ENCODE results near the gene CUL9. TPM values are rescaled to one million over a fixed set of nuclear protein-coding genes. Genes with fewer than 3 reads are reported as not detected.

CUL9 gene
- total and polyA plus RNA-seq, 5 experiments from 2014 or later = 6.8 to 110 (median 10.4) TPM

- H3K27me3 Mint-ChIP-seq = no peaks in the 10 kb centered on the region
- H3K9me3 Mint-ChIP-seq = no peaks in the 10 kb centered on the region
- H3K36me3 Mint-ChIP-seq = peaks cover 0 to 30% (median 13%) of the 10 kb centered on the region in 3 donors
- POLR2A ChIA-PET = interaction anchor here (0.6 to 5.0 kb wide), 5 partner anchors 9 to 292 kb away, joined by 3 to 33 read pairs (median 3); partner anchors contain the start of genes CUL9 and SRF
- H3K27ac Mint-ChIP-seq = peak overlapping the region; percentile 89 to 100 (median 100)
- H3K4me3 Mint-ChIP-seq = peak overlapping the region in 1 of 10 donors; percentile 65
- ATAC-seq (no peak), DNase-seq (no peak)
- peaks cover 26 to 53% (median 48%) of the 10 kb centered on the region in 4 donors for H3K4me1 Mint-ChIP-seq
Measured at GRCh38 chr6:43222418-43223059, 40.5 kb downstream of the CUL9 start.

- no peak for ATAC-seq
- H3K4me1 Mint-ChIP-seq = peaks cover 26 to 59% (median 54%) of the 10 kb centered on the region in 4 donors
- H3K4me3 Mint-ChIP-seq = peak overlapping the region in 1 of 10 donors; percentile 65
- H3K9me3 Mint-ChIP-seq = no peaks in the 10 kb centered on the region
- DNase-seq = no peak
- H3K27me3 Mint-ChIP-seq = no peaks in the 10 kb centered on the region
- POLR2A ChIA-PET = interaction anchor here (0.6 to 5.0 kb wide), 4 partner anchors 23 to 292 kb away, joined by 3 to 33 read pairs (median 4); partner anchors contain the start of genes CUL9 and SRF
- H3K27ac Mint-ChIP-seq = peak overlapping the region; percentile 98 to 100 (median 100)
- peaks cover 0 to 26% (median 9%) of the 10 kb centered on the region in 3 donors for H3K36me3 Mint-ChIP-seq
Measured at GRCh38 chr6:43223175-43223574, 41.2 kb downstream of the CUL9 start.

GRCh38 chr6:43226192-43226851, 44.3 kb downstream of the CUL9 start:
- H3K27me3 Mint-ChIP-seq = peaks cover 0 to under 1% (median 0%) of the 10 kb centered on the region in 5 donors
- H3K4me3 Mint-ChIP-seq = peak overlapping the region in 8 of 10 donors; percentile 6 to 69 (median 34)
- H3K9me3 Mint-ChIP-seq = no peaks in the 10 kb centered on the region
- ATAC-seq (no peak), DNase-seq (no peak)
- peaks cover 0 to 9% (median 5%) of the 10 kb centered on the region in 3 donors for H3K36me3 Mint-ChIP-seq
- H3K27ac Mint-ChIP-seq = peak overlapping the region; percentile 98 to 100 (median 100)
- peaks cover 20 to 67% (median 59%) of the 10 kb centered on the region in 4 donors for H3K4me1 Mint-ChIP-seq
- POLR2A ChIA-PET = interaction anchor here (0.6 to 5.0 kb wide), 3 partner anchors 8 to 53 kb away, joined by 4 to 33 read pairs (median 6); partner anchors contain the start of genes CUL9 and SRF

- DNase-seq (peak; percentile 62 to 86 (median 82)), ATAC-seq (peak; percentile 74 to 82)
- Mint-ChIP-seq H3K36me3 (peaks cover 0 to 4% (median 0%) of the 10 kb centered on the region in 3 donors), H3K9me3 (no peaks in the 10 kb centered on the region), H3K4me3 (peak within 1 kb of the TSS; percentile 80 to 92 (median 90)), H3K27ac (peak within 1 kb of the TSS; percentile 91 to 100 (median 96)), H3K4me1 (peaks cover 18 to 49% (median 43%) of the 10 kb centered on the region in 4 donors), H3K27me3 (peaks cover 0 to 6% (median 0%) of the 10 kb centered on the region in 5 donors)
- POLR2A ChIA-PET = interaction anchor here (0.6 to 2.6 kb wide), 15 partner anchors 9 to 412 kb away, joined by 3 to 11 read pairs (median 5); partner anchors contain the start of genes ABCC10, CUL9, KLC4 and MRPL2
Measured at GRCh38 chr6:43228951-43229802, 47.2 kb downstream of the CUL9 start, which contains the start of gene DNPH1. Gene DNPH1, minus strand, starts transcription at chr6:43229481. Its CDS starts 25 bp downstream, at chr6:43229456.

GRCh38 chr6:43229803-43230620, 48.0 kb downstream of the CUL9 start:
- no peaks in the 10 kb centered on the region for H3K9me3 Mint-ChIP-seq
- POLR2A ChIA-PET = interaction anchor here (0.6 to 2.6 kb wide), 13 partner anchors 8 to 411 kb away, joined by 3 to 11 read pairs (median 5); partner anchors contain the start of genes ABCC10, CUL9, KLC4 and MRPL2
- H3K36me3 Mint-ChIP-seq = peaks cover 0 to 4% (median 0%) of the 10 kb centered on the region in 3 donors
- H3K27ac Mint-ChIP-seq = peak overlapping the region; percentile 86 to 97 (median 96)
- peak overlapping the region; percentile 77 to 92 (median 90) for H3K4me3 Mint-ChIP-seq
- DNase-seq (no peak), ATAC-seq (no peak)
- H3K27me3 Mint-ChIP-seq = peaks cover 0 to 6% (median 0%) of the 10 kb centered on the region in 5 donors
- peaks cover 13 to 43% (median 36%) of the 10 kb centered on the region in 4 donors for H3K4me1 Mint-ChIP-seq

- DNase-seq (no peak), ATAC-seq (no peak)
- H3K4me1 Mint-ChIP-seq = peaks cover 13 to 33% (median 27%) of the 10 kb centered on the region in 4 donors
- peaks cover 0 to 6% (median 0%) of the 10 kb centered on the region in 5 donors for H3K27me3 Mint-ChIP-seq
- H3K36me3 Mint-ChIP-seq = no peaks in the 10 kb centered on the region
- H3K4me3 Mint-ChIP-seq = peak overlapping the region in 5 of 10 donors; percentile 27 to 68 (median 38)
- POLR2A ChIA-PET = interaction anchor here (0.6 kb wide), 1 partner anchor 183 kb away, joined by 3 read pairs; no protein-coding TSS in a partner anchor
- H3K9me3 Mint-ChIP-seq = no peaks in the 10 kb centered on the region
- peak overlapping the region in 5 of 10 donors; percentile 0 to 76 (median 37) for H3K27ac Mint-ChIP-seq
Measured at GRCh38 chr6:43231053-43231452, 49.1 kb downstream of the CUL9 start.

GRCh38 chr6:43231735-43232450, 49.9 kb downstream of the CUL9 start:
- Mint-ChIP-seq H3K9me3 (no peaks in the 10 kb centered on the region), H3K27ac (peak overlapping the region in 5 of 10 donors; percentile 0 to 76 (median 37)), H3K4me3 (peak overlapping the region in 4 of 10 donors; percentile 34 to 68 (median 44)), H3K36me3 (no peaks in the 10 kb centered on the region), H3K4me1 (peaks cover 9 to 26% (median 20%) of the 10 kb centered on the region in 4 donors), H3K27me3 (peaks cover 0 to 9% (median 3%) of the 10 kb centered on the region in 5 donors)
- ATAC-seq = no peak
- DNase-seq = no peak
- POLR2A ChIA-PET = no interaction called here

GRCh38 chr6:43235841-43236240, 53.8 kb downstream of the CUL9 start:
- H3K27ac Mint-ChIP-seq = no peak overlapping the region
- DNase-seq = no peak
- H3K4me3 Mint-ChIP-seq = no peak overlapping the region
- POLR2A ChIA-PET = no interaction called here
- peaks cover 0 to 2% (median 0%) of the 10 kb centered on the region in 4 donors for H3K4me1 Mint-ChIP-seq
- H3K27me3 Mint-ChIP-seq = peaks cover 18 to 31% (median 24%) of the 10 kb centered on the region in 5 donors
- H3K36me3 Mint-ChIP-seq = peaks cover 0 to 6% (median 5%) of the 10 kb centered on the region in 3 donors
- ATAC-seq = no peak
- H3K9me3 Mint-ChIP-seq = peaks cover 0 to 11% (median 3%) of the 10 kb centered on the region in 9 donors

GRCh38 chr6:43239054-43239453, 57.1 kb downstream of the CUL9 start:
- ATAC-seq (no peak), DNase-seq (no peak)

GRCh38 chr6:43240950-43241349, 59.0 kb downstream of the CUL9 start:
- ATAC-seq (no peak), DNase-seq (no peak)
- no peak overlapping the region for H3K4me3 Mint-ChIP-seq
- peaks cover 0 to 11% (median 3%) of the 10 kb centered on the region in 9 donors for H3K9me3 Mint-ChIP-seq
- peaks cover 24 to 36% (median 29%) of the 10 kb centered on the region in 5 donors for H3K27me3 Mint-ChIP-seq
- no peaks in the 10 kb centered on the region for H3K4me1 Mint-ChIP-seq
- POLR2A ChIA-PET = no interaction called here
- peaks cover 0 to 6% (median 5%) of the 10 kb centered on the region in 3 donors for H3K36me3 Mint-ChIP-seq
- H3K27ac Mint-ChIP-seq = no peak overlapping the region

More at GRCh38 chr6:43239054-43239453, 57.1 kb downstream of the CUL9 start:
- H3K4me3 Mint-ChIP-seq = no peak overlapping the region
- H3K27me3 Mint-ChIP-seq = peaks cover 24 to 36% (median 29%) of the 10 kb centered on the region in 5 donors
- H3K36me3 Mint-ChIP-seq = peaks cover 0 to 6% (median 5%) of the 10 kb centered on the region in 3 donors
- H3K4me1 Mint-ChIP-seq = no peaks in the 10 kb centered on the region
- POLR2A ChIA-PET = interaction anchor here (1.6 kb wide), 1 partner anchor 10 kb away, joined by 6 read pairs; the partner anchor contains the start of gene DNPH1
- peaks cover 0 to 11% (median 3%) of the 10 kb centered on the region in 9 donors for H3K9me3 Mint-ChIP-seq
- peak overlapping the region in 1 of 10 donors; percentile 14 for H3K27ac Mint-ChIP-seq

Measured in naive thymus-derived CD8-positive, alpha-beta T cell (primary cell).